HFFc6 (cell line): ENCODE data around the gene NSFL1C. TPM values are rescaled to one million over a fixed set of nuclear protein-coding genes. Genes with fewer than 3 reads are reported as not detected.

Experiments used
- DNase-seq: peaks from one replicate; pipeline ENCODE4 v3.0.0-alpha.2; 2018
- H3K27ac Mint-ChIP-seq: 2 replicates; pipeline ENCODE4 v1.8.0; 2020; ENCODE audit warnings: mild to moderate bottlenecking, mixed read lengths
- H3K27me3 Mint-ChIP-seq: 2 replicates; pipeline ENCODE4 v1.8.0; 2021; ENCODE audit warnings: mild to moderate bottlenecking, moderate library complexity, mixed read lengths; ENCODE audit not compliant: insufficient read depth
- H3K36me3 Mint-ChIP-seq: 2 replicates; pipeline ENCODE4 v1.8.0; 2021; ENCODE audit warnings: low read depth, mixed read lengths
- H3K4me1 Mint-ChIP-seq: 2 replicates; pipeline ENCODE4 v1.8.0; 2020; ENCODE audit warnings: low read depth, mixed read lengths
- H3K4me3 Mint-ChIP-seq: 2 replicates; pipeline ENCODE4 v1.8.0; 2020; ENCODE audit warnings: mild to moderate bottlenecking, moderate library complexity, mixed read lengths
- H3K9me3 Mint-ChIP-seq: 2 replicates; pipeline ENCODE4 v1.8.0; 2020; ENCODE audit warnings: mild to moderate bottlenecking, mixed read lengths
- total RNA-seq, 6 experiments: library from RNA; stranded (reverse); fragmentation: NEBNext Ultra II Directional; extraction: Animal tissue kit (Norgen Biotek cat#: 25700); gene quantifications; 2 replicates in 1 of 6; 3 replicates in 5 of 6; pipeline ENCODE4 v1.2.3, GENCODE V29; 2021
- TF ChIP-seq, protein P1 (sequence below): fragments of 200-600 bp; sonication (generic); IDR thresholded peaks from 2 replicates; pipeline ENCODE4 v1.5.0; 2021; ENCODE audit warnings: antibody characterized with exemption, mild to moderate bottlenecking

The NSFL1C gene
- total RNA-seq, 6 experiments from 2014 or later: 85.4 to 125 (median 103) TPM

DNA sequence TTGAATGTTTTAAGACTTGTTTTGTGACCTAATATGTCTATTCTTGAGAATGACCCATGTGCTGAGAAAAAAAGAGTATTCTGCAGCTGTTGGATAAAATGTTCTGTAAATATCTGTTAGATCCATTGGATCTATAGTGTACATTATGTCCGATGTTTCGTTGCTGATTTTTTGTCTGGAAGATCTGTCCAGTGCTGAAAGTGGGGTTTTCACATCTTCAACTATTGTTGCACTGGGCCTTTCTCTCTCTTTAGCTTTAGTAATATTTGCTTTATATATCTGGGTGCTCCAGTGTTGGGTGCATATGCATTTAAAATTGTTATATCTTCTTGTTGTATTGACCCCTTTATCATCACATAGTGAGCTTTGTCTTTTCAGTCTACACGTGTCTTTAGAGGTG, 30.3 kb upstream of the NSFL1C start:
- H3K9me3 Mint-ChIP-seq: no peaks in the 10 kb centered on the region; the same call in 1 of the 2 replicates
- H3K4me1 Mint-ChIP-seq: 0 out of 2 replicates have a peak, but pooled peaks cover 5% of the 10 kb centered on the region
- TF ChIP-seq, protein P1, sequence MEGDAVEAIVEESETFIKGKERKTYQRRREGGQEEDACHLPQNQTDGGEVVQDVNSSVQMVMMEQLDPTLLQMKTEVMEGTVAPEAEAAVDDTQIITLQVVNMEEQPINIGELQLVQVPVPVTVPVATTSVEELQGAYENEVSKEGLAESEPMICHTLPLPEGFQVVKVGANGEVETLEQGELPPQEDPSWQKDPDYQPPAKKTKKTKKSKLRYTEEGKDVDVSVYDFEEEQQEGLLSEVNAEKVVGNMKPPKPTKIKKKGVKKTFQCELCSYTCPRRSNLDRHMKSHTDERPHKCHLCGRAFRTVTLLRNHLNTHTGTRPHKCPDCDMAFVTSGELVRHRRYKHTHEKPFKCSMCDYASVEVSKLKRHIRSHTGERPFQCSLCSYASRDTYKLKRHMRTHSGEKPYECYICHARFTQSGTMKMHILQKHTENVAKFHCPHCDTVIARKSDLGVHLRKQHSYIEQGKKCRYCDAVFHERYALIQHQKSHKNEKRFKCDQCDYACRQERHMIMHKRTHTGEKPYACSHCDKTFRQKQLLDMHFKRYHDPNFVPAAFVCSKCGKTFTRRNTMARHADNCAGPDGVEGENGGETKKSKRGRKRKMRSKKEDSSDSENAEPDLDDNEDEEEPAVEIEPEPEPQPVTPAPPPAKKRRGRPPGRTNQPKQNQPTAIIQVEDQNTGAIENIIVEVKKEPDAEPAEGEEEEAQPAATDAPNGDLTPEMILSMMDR: no peak
- DNase-seq: no peak
- H3K4me3 Mint-ChIP-seq: no peak overlapping the region
- no peaks in the 10 kb centered on the region for H3K36me3 Mint-ChIP-seq
- no peak overlapping the region for H3K27ac Mint-ChIP-seq
- H3K27me3 Mint-ChIP-seq: peaks cover 38% of the 10 kb centered on the region

DNA sequence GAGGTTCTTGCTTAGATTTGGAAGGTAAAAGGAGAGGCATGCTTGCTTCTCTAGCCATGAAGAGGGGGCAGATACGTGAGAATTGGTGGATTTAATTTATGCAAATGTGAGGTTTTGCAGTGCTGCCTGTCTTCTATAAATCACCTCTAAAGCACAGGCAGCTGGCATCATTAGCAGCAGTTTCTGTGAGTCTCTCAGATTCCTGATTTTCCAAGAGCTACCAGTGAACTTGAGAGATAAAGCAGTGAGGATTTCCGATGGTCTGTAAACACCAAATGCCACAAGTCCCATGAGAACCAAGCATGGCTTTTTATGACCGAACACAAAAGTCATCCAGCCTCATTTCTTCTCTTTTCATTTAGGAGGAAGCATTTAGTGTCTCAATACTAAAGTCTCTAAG, 27.8 kb upstream of the NSFL1C start:
- no peak for DNase-seq
- TF ChIP-seq, protein P1: no peak
- H3K27ac Mint-ChIP-seq: no peak overlapping the region
- H3K9me3 Mint-ChIP-seq: no peaks in the 10 kb centered on the region; the same call in 1 of the 2 replicates
- H3K36me3 Mint-ChIP-seq: no peaks in the 10 kb centered on the region
- no peaks in the 10 kb centered on the region for H3K4me1 Mint-ChIP-seq
- peaks cover 43% of the 10 kb centered on the region for H3K27me3 Mint-ChIP-seq
- H3K4me3 Mint-ChIP-seq: no peak overlapping the region

DNA sequence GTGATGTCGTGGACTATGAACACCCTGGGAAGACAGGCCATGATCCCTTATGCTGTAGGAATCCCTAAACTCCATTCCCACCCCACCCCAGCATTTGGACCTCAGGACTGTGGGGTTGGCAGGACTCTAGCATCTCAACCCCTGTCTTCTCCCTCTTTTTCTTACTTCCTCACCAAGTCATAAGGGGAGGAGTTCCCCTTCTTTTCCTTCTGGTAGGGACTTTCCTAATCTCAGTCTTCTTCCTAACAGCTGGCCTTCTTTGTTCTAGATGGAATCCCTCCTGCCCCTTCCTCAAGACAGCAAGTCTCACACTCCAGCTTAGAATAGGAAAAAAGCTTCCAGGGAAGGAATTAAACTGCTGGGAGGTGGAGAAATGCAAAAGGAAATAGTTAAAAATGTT, 26.9 kb upstream of the NSFL1C start:
- no peak for DNase-seq
- H3K27me3 Mint-ChIP-seq: peaks cover 43% of the 10 kb centered on the region

DNA sequence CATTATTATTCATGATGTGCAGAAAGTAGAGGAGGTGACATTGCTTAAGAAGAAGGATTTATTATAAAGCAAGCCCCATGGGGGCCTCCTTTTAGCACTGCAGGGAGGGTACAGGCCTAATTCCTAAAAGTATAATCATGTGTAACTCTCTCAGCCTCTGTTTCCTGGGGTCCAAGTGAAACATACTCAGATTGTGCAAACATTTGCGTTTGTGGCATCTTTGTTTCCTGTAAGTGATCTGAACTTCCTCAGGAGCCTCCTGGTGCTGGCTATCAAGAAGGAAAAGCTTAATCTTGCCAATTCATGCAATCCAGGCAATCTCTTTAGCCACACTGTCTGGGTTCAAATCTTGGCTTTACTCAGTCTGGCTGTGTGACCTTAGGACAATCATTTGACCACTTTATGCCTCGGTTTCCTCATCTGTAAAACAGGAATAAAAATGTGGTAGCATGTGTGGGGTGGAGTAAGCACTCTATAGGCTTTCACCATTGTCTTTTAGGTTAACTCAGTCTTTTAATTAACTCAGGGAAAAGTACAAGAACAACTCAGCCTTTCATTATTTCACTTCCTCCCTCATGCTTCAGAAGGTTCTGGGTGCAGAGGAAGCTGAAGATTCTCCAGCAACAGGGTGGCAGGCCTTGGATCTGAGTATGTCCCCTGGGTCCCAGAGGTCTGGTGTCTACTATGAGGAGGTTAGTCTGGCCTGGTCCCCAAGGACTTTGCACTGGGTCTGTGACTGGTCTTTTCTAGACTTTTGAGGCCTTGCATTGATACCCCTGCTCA, 25.4 kb upstream of the NSFL1C start:
- Mint-ChIP-seq H3K27me3 (peaks cover 50% of the 10 kb centered on the region), H3K9me3 (no peaks in the 10 kb centered on the region; the same call in 1 of the 2 replicates), H3K4me3 (no peak overlapping the region), H3K4me1 (no peaks in the 10 kb centered on the region), H3K36me3 (peaks cover 5% of the 10 kb centered on the region; the same call in 1 of the 2 replicates), H3K27ac (no peak overlapping the region)
- DNase-seq: no peak
- TF ChIP-seq, protein P1: no peak

More for the DNA sequence above, 26.9 kb upstream of the NSFL1C start:
- Mint-ChIP-seq H3K4me3 (no peak overlapping the region), H3K27ac (no peak overlapping the region), H3K4me1 (no peaks in the 10 kb centered on the region), H3K36me3 (no peaks in the 10 kb centered on the region), H3K9me3 (no peaks in the 10 kb centered on the region; the same call in 1 of the 2 replicates)
- TF ChIP-seq, protein P1: no peak

DNA sequence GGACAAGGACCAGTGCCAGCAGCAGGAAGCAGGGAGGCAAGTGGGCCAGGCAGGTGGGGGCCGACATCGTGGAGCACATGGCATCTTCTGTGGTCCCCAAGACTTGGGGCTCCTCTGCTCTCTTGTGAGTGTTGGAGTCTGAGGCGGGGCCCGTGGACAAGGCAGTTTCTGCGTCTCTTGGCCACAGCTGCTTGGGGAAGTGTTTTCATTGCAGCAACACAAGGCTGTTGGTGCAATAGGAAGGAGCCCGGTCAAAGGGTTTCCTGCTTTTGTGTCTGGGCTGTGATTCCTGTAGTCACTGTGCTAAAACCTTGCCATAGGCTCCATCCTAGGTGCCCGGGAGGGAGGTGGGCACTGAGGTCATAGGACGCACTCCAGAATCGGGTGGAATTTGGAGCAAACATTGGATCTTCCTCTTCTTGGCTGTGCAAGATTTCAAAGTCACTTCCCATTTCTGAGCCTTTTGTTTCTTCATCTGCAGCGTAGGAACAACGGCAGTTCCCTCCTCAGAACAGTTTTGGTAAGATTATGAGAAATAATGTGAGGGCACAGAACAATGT, 24.7 kb upstream of the NSFL1C start, which contains the start of gene SIRPB2:
SIRPB2 (minus strand) TSS at position 140 of the 560 bp plus-strand sequence; CDS start at position 79, 61 bp downstream.
- Mint-ChIP-seq H3K9me3 (no peaks in the 10 kb centered on the region), H3K4me1 (no peaks in the 10 kb centered on the region), H3K27me3 (peaks cover 48% of the 10 kb centered on the region), H3K4me3 (no peak within 1 kb of the TSS), H3K36me3 (peaks cover 5% of the 10 kb centered on the region; the same call in 1 of the 2 replicates), H3K27ac (no peak within 1 kb of the TSS)
- TF ChIP-seq, protein P1: no peak
- DNase-seq: no peak
